ENCODE measurements around the gene DNAJC13. TPM values are rescaled to one million over a fixed set of nuclear protein-coding genes. Genes with fewer than 3 reads are reported as not detected.
"Not testable (repeated sequence)": the region's sequence is repeated elsewhere in the genome, so short reads cannot be mapped to it uniquely, and the experiment has no call there.

DNAJC13 gene
- total and polyA plus RNA-seq, 2 experiments from 2014 or later: 15.1 to 55.4 TPM

DNA sequence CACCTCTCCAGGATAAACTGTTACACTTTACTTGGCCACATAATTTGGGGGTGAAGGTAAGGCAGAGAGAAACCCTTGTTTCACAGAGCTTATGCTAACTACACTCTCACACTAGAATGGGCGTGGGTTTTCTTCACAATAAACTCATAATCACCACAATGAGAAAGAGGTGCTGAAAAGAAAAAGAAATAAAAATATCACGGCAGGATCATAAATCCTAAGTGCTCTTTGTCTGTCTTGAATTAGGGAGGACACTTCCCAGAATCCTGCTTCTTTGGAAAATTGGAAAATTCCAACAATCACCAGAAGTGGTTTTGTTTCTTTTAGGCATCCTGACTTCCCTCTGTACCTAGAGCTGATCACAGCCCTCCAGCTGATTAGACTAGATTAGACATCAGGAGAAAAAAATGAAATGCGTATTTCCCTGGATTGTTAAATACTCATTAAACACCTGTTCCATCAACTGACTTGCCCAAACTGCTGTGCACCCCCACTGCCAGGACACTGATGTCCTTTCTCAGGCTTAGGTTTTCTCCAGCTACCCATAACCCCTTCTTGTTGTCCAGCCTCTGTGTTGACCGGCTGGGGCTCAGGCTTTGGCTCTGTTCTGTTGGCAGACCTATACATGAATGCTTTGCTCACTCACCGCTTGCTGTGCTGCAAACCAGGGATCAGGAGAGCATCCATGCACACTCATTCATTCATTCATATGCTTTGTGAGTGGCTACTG lies 138.2 kb downstream of the DNAJC13 start:
- Histone ChIP-seq H3K36me3 (replicated peaks; ENCODE audit: insufficient read depth, low read depth) (no peaks in the 10 kb centered on the region), H3K27me3 (no peaks in the 10 kb centered on the region), H3K9me2 (replicated peaks; ENCODE audit: insufficient read depth) (no peaks in the 10 kb centered on the region), H4K20me1 (ENCODE audit: insufficient read depth, poor library complexity, severe bottlenecking) (no peaks in the 10 kb centered on the region), H3K4me3 (no peak overlapping the region), H3K27ac (no peak overlapping the region), H3K9me3 (ENCODE audit: low read depth) (no peaks in the 10 kb centered on the region), H3K4me1 (ENCODE audit: insufficient read depth) (no peaks in the 10 kb centered on the region), H3K4me2 (no peak overlapping the region), H2AFZ (no peak overlapping the region), H3K79me2 (no peaks in the 10 kb centered on the region)
- TF ChIP-seq EZH2 (IDR thresholded peaks at IDR 0.05; ENCODE audit: borderline replicate concordance) (no peak), EZH2phosphoT487 (IDR thresholded peaks at IDR 0.05; ENCODE audit: low read depth, severe bottlenecking, unreplicated experiment) (no peak)
- TF ChIP-seq, protein P1, sequence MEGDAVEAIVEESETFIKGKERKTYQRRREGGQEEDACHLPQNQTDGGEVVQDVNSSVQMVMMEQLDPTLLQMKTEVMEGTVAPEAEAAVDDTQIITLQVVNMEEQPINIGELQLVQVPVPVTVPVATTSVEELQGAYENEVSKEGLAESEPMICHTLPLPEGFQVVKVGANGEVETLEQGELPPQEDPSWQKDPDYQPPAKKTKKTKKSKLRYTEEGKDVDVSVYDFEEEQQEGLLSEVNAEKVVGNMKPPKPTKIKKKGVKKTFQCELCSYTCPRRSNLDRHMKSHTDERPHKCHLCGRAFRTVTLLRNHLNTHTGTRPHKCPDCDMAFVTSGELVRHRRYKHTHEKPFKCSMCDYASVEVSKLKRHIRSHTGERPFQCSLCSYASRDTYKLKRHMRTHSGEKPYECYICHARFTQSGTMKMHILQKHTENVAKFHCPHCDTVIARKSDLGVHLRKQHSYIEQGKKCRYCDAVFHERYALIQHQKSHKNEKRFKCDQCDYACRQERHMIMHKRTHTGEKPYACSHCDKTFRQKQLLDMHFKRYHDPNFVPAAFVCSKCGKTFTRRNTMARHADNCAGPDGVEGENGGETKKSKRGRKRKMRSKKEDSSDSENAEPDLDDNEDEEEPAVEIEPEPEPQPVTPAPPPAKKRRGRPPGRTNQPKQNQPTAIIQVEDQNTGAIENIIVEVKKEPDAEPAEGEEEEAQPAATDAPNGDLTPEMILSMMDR (IDR thresholded peaks at IDR 0.05; ENCODE audit: poor library complexity): no peak
- 84% methylated on average over 5 of the region's 5 CpGs for WGBS (ENCODE audit: low lambda C conversion rate, missing lambda C conversion rate)
- no peak for DNase-seq (ENCODE audit: low spot score)

DNA sequence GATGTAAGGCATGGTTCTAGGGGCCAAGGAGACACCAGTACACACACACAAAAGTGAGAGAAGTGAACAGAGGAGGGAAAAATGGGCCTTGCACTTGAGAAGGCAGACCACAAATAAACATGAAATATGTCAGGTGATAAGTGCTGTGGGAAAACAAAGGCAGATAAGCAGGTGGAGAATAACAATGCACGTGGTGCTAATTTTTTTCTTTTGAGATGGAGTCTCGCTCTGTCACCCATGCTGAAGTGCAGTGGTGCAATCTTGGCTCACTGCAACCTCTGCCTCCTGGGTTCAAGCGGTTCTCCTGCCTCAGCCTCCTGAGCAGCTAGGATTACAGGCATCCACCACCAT lies 138.7 kb downstream of the DNAJC13 start:
- H3K79me2 ChIP-seq; H3K9me3 ChIP-seq (ENCODE audit: low read depth); H3K9me2 ChIP-seq (replicated peaks; ENCODE audit: insufficient read depth); H2AFZ ChIP-seq; H3K4me1 ChIP-seq (ENCODE audit: insufficient read depth); H3K36me3 ChIP-seq (replicated peaks; ENCODE audit: insufficient read depth, low read depth); H4K20me1 ChIP-seq (ENCODE audit: insufficient read depth, poor library complexity, severe bottlenecking); H3K4me3 ChIP-seq; H3K27ac ChIP-seq; H3K27me3 ChIP-seq; H3K4me2 ChIP-seq; DNase-seq (ENCODE audit: low spot score): not testable (repeated sequence)
- WGBS (ENCODE audit: low lambda C conversion rate, missing lambda C conversion rate): 89% methylated on average over 3 of the region's 3 CpGs

DNA sequence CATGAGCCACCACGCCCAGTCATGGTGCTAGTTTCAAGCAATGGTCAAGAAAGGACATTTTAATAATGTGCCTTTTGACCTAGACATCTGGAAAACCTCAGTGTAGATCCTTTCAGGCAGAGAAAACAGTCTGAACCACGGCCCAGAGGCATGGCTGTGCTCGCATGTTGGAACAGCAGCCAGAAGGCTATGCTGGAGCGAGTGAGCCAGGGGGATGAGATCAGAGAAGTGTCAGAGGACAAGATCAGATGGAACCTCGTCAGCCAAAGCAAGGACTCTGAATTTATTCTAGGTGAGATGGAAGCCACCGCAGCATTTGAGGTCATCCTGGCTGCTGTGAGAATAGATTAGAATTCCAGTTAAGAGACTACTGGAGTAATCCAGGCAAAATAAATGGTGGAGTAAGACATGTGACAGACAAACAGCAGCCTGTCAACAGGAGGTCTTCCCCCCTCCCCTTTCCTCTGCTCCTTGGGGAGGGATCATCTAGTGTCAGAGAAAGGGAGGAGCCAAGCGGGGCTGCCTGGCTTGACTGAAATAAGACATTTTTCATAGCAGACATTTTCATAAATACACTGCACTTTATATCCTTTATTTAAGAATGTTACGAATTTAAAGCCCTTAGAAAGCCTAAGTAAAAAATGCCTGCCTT lies 139.3 kb downstream of the DNAJC13 start:
- 84% methylated on average over 8 of the region's 8 CpGs for WGBS (ENCODE audit: low lambda C conversion rate, missing lambda C conversion rate)
- Histone ChIP-seq H3K9me3 (ENCODE audit: low read depth) (no peaks in the 10 kb centered on the region), H3K27me3 (no peaks in the 10 kb centered on the region), H4K20me1 (ENCODE audit: insufficient read depth, poor library complexity, severe bottlenecking) (no peaks in the 10 kb centered on the region), H3K9me2 (replicated peaks; ENCODE audit: insufficient read depth) (no peaks in the 10 kb centered on the region), H3K4me1 (ENCODE audit: insufficient read depth) (no peaks in the 10 kb centered on the region), H2AFZ (no peak overlapping the region), H3K36me3 (replicated peaks; ENCODE audit: insufficient read depth, low read depth) (no peaks in the 10 kb centered on the region), H3K4me2 (no peak overlapping the region), H3K27ac (no peak overlapping the region), H3K4me3 (no peak overlapping the region), H3K79me2 (no peaks in the 10 kb centered on the region)
- TF ChIP-seq, protein P1 (IDR thresholded peaks at IDR 0.05; ENCODE audit: poor library complexity): no peak
- TF ChIP-seq EZH2phosphoT487 (IDR thresholded peaks at IDR 0.05; ENCODE audit: low read depth, severe bottlenecking, unreplicated experiment) (no peak), EZH2 (IDR thresholded peaks at IDR 0.05; ENCODE audit: borderline replicate concordance) (no peak)
- no peak for DNase-seq (ENCODE audit: low spot score)

DNA sequence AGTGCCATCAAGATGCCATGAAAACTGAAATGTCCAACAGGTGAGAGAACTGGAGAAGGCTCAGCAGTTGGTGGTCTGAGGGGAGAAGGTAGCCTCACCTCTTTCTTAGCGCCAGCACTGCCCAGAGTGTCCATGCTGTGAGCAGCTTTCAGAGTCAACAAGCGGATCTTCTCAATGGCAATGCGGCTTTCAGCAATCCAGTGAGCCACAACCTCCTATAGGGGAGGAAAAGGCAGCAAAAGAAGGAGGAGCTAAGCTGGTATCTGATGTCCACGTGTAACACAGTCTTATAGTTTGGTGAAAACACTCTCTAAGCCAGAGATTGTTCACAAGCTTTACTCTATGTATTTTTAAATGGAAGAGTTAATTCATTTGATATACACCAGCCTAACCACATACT lies 143.7 kb downstream of the DNAJC13 start:
- Histone ChIP-seq H3K9me2 (replicated peaks; ENCODE audit: insufficient read depth) (no peaks in the 10 kb centered on the region), H2AFZ (no peak overlapping the region), H3K4me1 (ENCODE audit: insufficient read depth) (no peaks in the 10 kb centered on the region), H3K9me3 (ENCODE audit: low read depth) (no peaks in the 10 kb centered on the region), H3K79me2 (no peaks in the 10 kb centered on the region), H3K36me3 (replicated peaks; ENCODE audit: insufficient read depth, low read depth) (no peaks in the 10 kb centered on the region), H3K27me3 (no peaks in the 10 kb centered on the region), H3K4me3 (no peak overlapping the region), H4K20me1 (ENCODE audit: insufficient read depth, poor library complexity, severe bottlenecking) (no peaks in the 10 kb centered on the region), H3K4me2 (no peak overlapping the region), H3K27ac (no peak overlapping the region)
- TF ChIP-seq EZH2phosphoT487 (IDR thresholded peaks at IDR 0.05; ENCODE audit: low read depth, severe bottlenecking, unreplicated experiment) (no peak), EZH2 (IDR thresholded peaks at IDR 0.05; ENCODE audit: borderline replicate concordance) (no peak)
- TF ChIP-seq, protein P1 (IDR thresholded peaks at IDR 0.05; ENCODE audit: poor library complexity): no peak
- 83% methylated on average over 4 of the region's 4 CpGs for WGBS (ENCODE audit: low lambda C conversion rate, missing lambda C conversion rate)
- DNase-seq (ENCODE audit: low spot score): no peak
